ENCODE measurements around the gene CKAP2L.

DNA sequence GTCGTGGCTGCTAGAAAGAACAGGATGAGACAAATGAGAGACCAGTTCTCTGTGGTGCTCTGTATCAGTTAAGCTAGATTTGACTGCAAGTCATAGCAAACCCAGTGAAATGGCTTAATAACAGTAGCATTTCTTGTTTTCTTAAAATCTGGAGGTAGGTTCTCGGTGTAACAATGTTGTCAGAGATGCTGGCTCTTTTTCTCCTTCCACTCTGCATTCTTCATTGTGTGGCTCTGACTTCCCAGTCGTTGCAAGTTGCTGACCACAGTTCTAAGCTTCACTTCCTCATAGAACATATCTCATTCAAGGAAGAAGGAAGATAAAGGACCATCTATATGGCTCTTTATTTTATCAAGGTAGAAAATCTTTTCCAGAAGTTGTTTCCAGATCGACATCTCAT is 7.9 kb upstream of the CKAP2L start:
- TF ChIP-seq POLR2A (IDR thresholded peaks at IDR 0.05; ENCODE audit: low read length) (no peak), GATA1 (IDR thresholded peaks at IDR 0.05; ENCODE audit: low read depth, low read length) (no peak)
